ENCODE results near the gene ZNF777.
"Not testable (repeated sequence)": the region's sequence is repeated elsewhere in the genome, so short reads cannot be mapped to it uniquely, and the experiment has no call there.

ZNF777 gene

DNA sequence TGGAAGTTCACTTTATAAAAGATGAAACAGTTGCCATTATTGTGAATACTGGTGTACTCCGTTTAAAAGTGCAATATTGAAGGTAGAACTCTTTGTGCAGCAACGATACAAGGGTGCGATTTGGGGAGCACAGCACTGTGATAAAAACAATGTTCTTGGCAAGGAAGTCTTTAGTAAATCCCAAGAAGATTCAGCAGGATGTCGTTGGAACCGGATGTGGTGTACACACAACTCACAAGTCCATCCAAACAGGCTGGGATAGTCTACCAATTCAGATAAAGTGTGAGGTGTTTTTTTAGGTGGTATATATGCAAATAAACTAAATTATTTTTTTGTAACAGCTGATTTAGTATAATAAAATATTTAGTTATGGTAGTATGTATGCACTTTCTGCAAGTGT is 46.7 kb downstream of the ZNF777 start:
- H3K27ac ChIP-seq (ENCODE audit: low read depth, low read length): no peak overlapping the region
- no peak overlapping the region for H2AFZ ChIP-seq (ENCODE audit: low read depth, low read length, severe bottlenecking)
- no peaks in the 10 kb centered on the region for H4K20me1 ChIP-seq (ENCODE audit: low read depth, low read length)
- H3K27me3 ChIP-seq (ENCODE audit: low read length): no peaks in the 10 kb centered on the region
- no peak overlapping the region for H3K4me2 ChIP-seq (ENCODE audit: low read depth, low read length, poor library complexity, severe bottlenecking)
- H3K36me3 ChIP-seq (ENCODE audit: low read length): no peaks in the 10 kb centered on the region
- H3K4me3 ChIP-seq (ENCODE audit: insufficient read depth, low read length, poor library complexity, severe bottlenecking): no peak overlapping the region
- no peaks in the 10 kb centered on the region for H3K9me3 ChIP-seq (ENCODE audit: insufficient read depth, low read length)
- no peaks in the 10 kb centered on the region for H3K9me2 ChIP-seq (replicated peaks; ENCODE audit: insufficient read depth, low read length)
- no peak for TF ChIP-seq CTCF (IDR thresholded peaks at IDR 0.05; ENCODE audit: insufficient read depth, low read length, poor library complexity, severe bottlenecking)
- no peak for TF ChIP-seq EZH2phosphoT487 (conservative IDR thresholded peaks at IDR 0.05; ENCODE audit: low read length)
- no peak overlapping the region for H3K9ac ChIP-seq (ENCODE audit: low read length)
- no peaks in the 10 kb centered on the region for H3F3A ChIP-seq (ENCODE audit: insufficient read depth)
- H3K79me2 ChIP-seq (ENCODE audit: insufficient read depth, low read length): no peaks in the 10 kb centered on the region

DNA sequence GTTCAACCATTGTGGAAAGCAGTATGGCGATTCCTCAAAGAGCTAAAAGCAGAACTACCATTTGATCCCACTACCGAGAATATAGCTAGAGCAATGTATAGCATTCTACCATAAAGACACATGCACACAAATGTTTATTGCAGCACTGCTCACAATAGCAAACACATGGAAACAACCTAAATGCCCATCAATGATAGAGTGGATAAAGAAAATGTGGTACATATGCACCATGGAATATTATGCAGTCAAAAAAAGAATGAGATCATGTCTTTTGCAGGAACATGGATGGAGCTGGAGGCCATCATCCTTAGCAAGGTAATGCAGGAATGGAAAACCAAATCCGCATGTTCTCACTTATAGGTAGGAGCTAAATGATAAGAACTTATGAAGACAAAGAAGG is 47.8 kb downstream of the ZNF777 start:
- not testable (repeated sequence) for H3F3A ChIP-seq (ENCODE audit: insufficient read depth); H3K9me2 ChIP-seq (replicated peaks; ENCODE audit: insufficient read depth, low read length); H3K4me2 ChIP-seq (ENCODE audit: low read depth, low read length, poor library complexity, severe bottlenecking); H3K27me3 ChIP-seq (ENCODE audit: low read length); H3K27ac ChIP-seq (ENCODE audit: low read depth, low read length); H3K9ac ChIP-seq (ENCODE audit: low read length); H3K4me3 ChIP-seq (ENCODE audit: insufficient read depth, low read length, poor library complexity, severe bottlenecking); H3K79me2 ChIP-seq (ENCODE audit: insufficient read depth, low read length); H3K36me3 ChIP-seq (ENCODE audit: low read length); H3K9me3 ChIP-seq (ENCODE audit: insufficient read depth, low read length); H4K20me1 ChIP-seq (ENCODE audit: low read depth, low read length); H2AFZ ChIP-seq (ENCODE audit: low read depth, low read length, severe bottlenecking)

GRCh38 chr7:149409895-149410294 is 51.0 kb downstream of the ZNF777 start:
- no peak overlapping the region for H3K4me3 ChIP-seq (ENCODE audit: insufficient read depth, low read length, poor library complexity, severe bottlenecking)
- H3K9ac ChIP-seq (ENCODE audit: low read length): no peak overlapping the region
- H3K36me3 ChIP-seq (ENCODE audit: low read length): no peaks in the 10 kb centered on the region
- H3F3A ChIP-seq (ENCODE audit: insufficient read depth): no peaks in the 10 kb centered on the region
- no peaks in the 10 kb centered on the region for H4K20me1 ChIP-seq (ENCODE audit: low read depth, low read length)
- no peaks in the 10 kb centered on the region for H3K9me2 ChIP-seq (replicated peaks; ENCODE audit: insufficient read depth, low read length)
- H3K27ac ChIP-seq (ENCODE audit: low read depth, low read length): no peak overlapping the region
- no peak overlapping the region for H2AFZ ChIP-seq (ENCODE audit: low read depth, low read length, severe bottlenecking)
- no peak for TF ChIP-seq EZH2phosphoT487 (conservative IDR thresholded peaks at IDR 0.05; ENCODE audit: low read length)
- no peak for TF ChIP-seq CTCF (IDR thresholded peaks at IDR 0.05; ENCODE audit: insufficient read depth, low read length, poor library complexity, severe bottlenecking)
- no peaks in the 10 kb centered on the region for H3K9me3 ChIP-seq (ENCODE audit: insufficient read depth, low read length)
- H3K4me2 ChIP-seq (ENCODE audit: low read depth, low read length, poor library complexity, severe bottlenecking): no peak overlapping the region
- no peaks in the 10 kb centered on the region for H3K79me2 ChIP-seq (ENCODE audit: insufficient read depth, low read length)
- no peaks in the 10 kb centered on the region for H3K27me3 ChIP-seq (ENCODE audit: low read length)

DNA sequence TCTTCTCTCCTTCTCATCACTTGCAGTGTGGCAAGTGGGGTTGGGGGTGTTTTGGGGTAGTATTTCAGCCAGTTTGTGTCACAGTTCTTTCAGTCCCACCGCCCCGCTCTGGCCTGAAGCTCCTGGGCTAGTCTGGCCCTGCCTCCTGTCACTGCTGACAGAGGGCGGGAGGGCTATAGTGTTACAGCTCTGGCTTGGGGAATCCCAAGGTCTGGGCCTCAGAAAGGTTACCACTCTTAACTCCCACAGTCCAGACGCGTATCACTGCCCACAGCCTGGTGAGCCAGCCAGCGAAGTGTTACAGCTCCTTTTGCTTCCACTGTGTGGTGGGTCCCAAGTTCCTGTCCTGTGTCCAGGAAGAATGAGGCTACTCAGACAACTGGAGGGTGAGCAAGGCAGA is 56.0 kb downstream of the ZNF777 start:
- no peaks in the 10 kb centered on the region for H3K9me3 ChIP-seq (ENCODE audit: insufficient read depth, low read length)
- H3F3A ChIP-seq (ENCODE audit: insufficient read depth): no peaks in the 10 kb centered on the region
- no peaks in the 10 kb centered on the region for H3K9me2 ChIP-seq (replicated peaks; ENCODE audit: insufficient read depth, low read length)
- no peak overlapping the region for H3K4me2 ChIP-seq (ENCODE audit: low read depth, low read length, poor library complexity, severe bottlenecking)
- no peak for TF ChIP-seq CTCF (IDR thresholded peaks at IDR 0.05; ENCODE audit: insufficient read depth, low read length, poor library complexity, severe bottlenecking)
- no peak for TF ChIP-seq EZH2phosphoT487 (conservative IDR thresholded peaks at IDR 0.05; ENCODE audit: low read length)
- no peak overlapping the region for H2AFZ ChIP-seq (ENCODE audit: low read depth, low read length, severe bottlenecking)
- H3K4me3 ChIP-seq (ENCODE audit: insufficient read depth, low read length, poor library complexity, severe bottlenecking): no peak overlapping the region
- H3K9ac ChIP-seq (ENCODE audit: low read length): no peak overlapping the region
- H3K79me2 ChIP-seq (ENCODE audit: insufficient read depth, low read length): no peaks in the 10 kb centered on the region
- no peaks in the 10 kb centered on the region for H4K20me1 ChIP-seq (ENCODE audit: low read depth, low read length)
- H3K27ac ChIP-seq (ENCODE audit: low read depth, low read length): no peak overlapping the region
- no peaks in the 10 kb centered on the region for H3K27me3 ChIP-seq (ENCODE audit: low read length)
- H3K36me3 ChIP-seq (ENCODE audit: low read length): no peaks in the 10 kb centered on the region

All from SU-DHL-6 (cell line).